ENCODE measurements around the gene BLOC1S5. TPM values are rescaled to one million over a fixed set of nuclear protein-coding genes. Genes with fewer than 3 reads are reported as not detected.

The BLOC1S5 gene
- total RNA-seq, 1 donor from 2014 or later: 13.8 TPM

- ChIA-PET CTCF (no interaction called here), POLR2A (no interaction called here)
- Mint-ChIP-seq H3K4me1 (no peaks in the 10 kb centered on the region), H3K36me3 (ENCODE audit: low read depth) (peaks cover 50% of the 10 kb centered on the region), H3K27ac (no peak overlapping the region), H3K9me3 (no peaks in the 10 kb centered on the region), H3K27me3 (no peaks in the 10 kb centered on the region), H3K4me3 (no peak overlapping the region)
- TF ChIP-seq CTCF (IDR thresholded peaks at IDR 0.05): no peak
- ATAC-seq (ENCODE audit: low read depth): no peak
- intact Hi-C loops (cut with micrococcal nuclease): no loop called here
- no peak for DNase-seq
Observed at GRCh38 chr6:8023638-8024037, 40.6 kb downstream of the BLOC1S5 start.

GRCh38 chr6:8020083-8020482, 44.1 kb downstream of the BLOC1S5 start:
- ATAC-seq (ENCODE audit: low read depth): no peak
- no peak for TF ChIP-seq CTCF (IDR thresholded peaks at IDR 0.05)
- POLR2A ChIA-PET: no interaction called here
- no peak for DNase-seq
- Mint-ChIP-seq H3K9me3 (no peaks in the 10 kb centered on the region), H3K27ac (no peak overlapping the region), H3K4me1 (peaks cover 8% of the 10 kb centered on the region), H3K4me3 (no peak overlapping the region), H3K27me3 (no peaks in the 10 kb centered on the region), H3K36me3 (ENCODE audit: low read depth) (peaks cover 43% of the 10 kb centered on the region)
- intact Hi-C loops (cut with micrococcal nuclease): no loop called here
- CTCF ChIA-PET: no interaction called here

GRCh38 chr6:8017705-8018104, 46.5 kb downstream of the BLOC1S5 start:
- no peak for TF ChIP-seq CTCF (IDR thresholded peaks at IDR 0.05)
- ChIA-PET POLR2A (interaction anchor here (0.6 kb wide), 1 partner anchor 919 kb away, joined by 3 read pairs; no protein-coding TSS in a partner anchor), CTCF (interaction anchor here (1.6 to 1.8 kb wide), 2 partner anchors 12 to 299 kb away, joined by 3 to 9 read pairs; no protein-coding TSS in a partner anchor)
- no peak for DNase-seq
- H3K27ac Mint-ChIP-seq: no peak overlapping the region
- H3K9me3 Mint-ChIP-seq: no peaks in the 10 kb centered on the region
- H3K4me1 Mint-ChIP-seq: peaks cover 8% of the 10 kb centered on the region
- H3K36me3 Mint-ChIP-seq (ENCODE audit: low read depth): peaks cover 44% of the 10 kb centered on the region
- no peaks in the 10 kb centered on the region for H3K27me3 Mint-ChIP-seq
- no peak for ATAC-seq (ENCODE audit: low read depth)
- peak overlapping the region; percentile 68 for H3K4me3 Mint-ChIP-seq
- intact Hi-C loops (cut with micrococcal nuclease): no loop called here

- POLR2A ChIA-PET: interaction anchor here (0.6 kb wide), 1 partner anchor 919 kb away, joined by 3 read pairs; no protein-coding TSS in a partner anchor
- CTCF ChIA-PET: interaction anchor here (1.6 to 1.8 kb wide), 2 partner anchors 11 to 299 kb away, joined by 3 to 9 read pairs; no protein-coding TSS in a partner anchor
- Mint-ChIP-seq H3K27ac (peak overlapping the region; percentile 48), H3K4me1 (peaks cover 8% of the 10 kb centered on the region), H3K4me3 (peak overlapping the region; percentile 68), H3K36me3 (ENCODE audit: low read depth) (peaks cover 47% of the 10 kb centered on the region), H3K27me3 (no peaks in the 10 kb centered on the region), H3K9me3 (no peaks in the 10 kb centered on the region)
- intact Hi-C loops (cut with micrococcal nuclease): no loop called here
- ATAC-seq (ENCODE audit: low read depth) (peak; percentile 31), DNase-seq (no peak)
- TF ChIP-seq CTCF (IDR thresholded peaks at IDR 0.05): no peak
Observed at GRCh38 chr6:8017276-8017701, 46.9 kb downstream of the BLOC1S5 start.

- intact Hi-C loops (cut with micrococcal nuclease): no loop called here
- Mint-ChIP-seq H3K36me3 (ENCODE audit: low read depth) (peaks cover 37% of the 10 kb centered on the region), H3K4me1 (peaks cover 8% of the 10 kb centered on the region), H3K27ac (no peak overlapping the region), H3K27me3 (no peaks in the 10 kb centered on the region), H3K4me3 (no peak overlapping the region), H3K9me3 (no peaks in the 10 kb centered on the region)
- TF ChIP-seq CTCF (IDR thresholded peaks at IDR 0.05): no peak
- DNase-seq (no peak), ATAC-seq (ENCODE audit: low read depth) (no peak)
- ChIA-PET POLR2A (no interaction called here), CTCF (no interaction called here)
Observed at GRCh38 chr6:8014947-8015346, 49.2 kb downstream of the BLOC1S5 start.
